Panc1 (cell line): Measurements from ENCODE around the gene LGR5.

Experiments used
- POLR2AphosphoS5 ChIP-seq: IDR thresholded peaks from 2 replicates; pipeline ENCODE4 v1.6.1; 2012; ENCODE audit warnings: mild to moderate bottlenecking, low read depth, low read length, moderate library complexity
- REST ChIP-seq, 2 experiments: IDR thresholded peaks; 2 replicates each; pipeline ENCODE4 v1.6.1; 2011 to 2012; ENCODE audit warnings: low read depth in 2 of 2, control low read depth in 1 of 2, low read length in 1 of 2, mild to moderate bottlenecking in 1 of 2, moderate library complexity in 1 of 2; ENCODE audit not compliant: insufficient read depth in 1 of 2
- SIN3A ChIP-seq: IDR thresholded peaks from 2 replicates; pipeline ENCODE4 v1.6.1; 2012; ENCODE audit warnings: low read depth, mild to moderate bottlenecking, low read length, moderate library complexity, borderline replicate concordance; ENCODE audit not compliant: insufficient read depth
- TCF7L2 ChIP-seq: IDR thresholded peaks from 2 replicates; pipeline ENCODE4 v1.6.1; 2011; ENCODE audit warnings: mild to moderate bottlenecking, low read depth, low read length, inconsistent platforms
- TF ChIP-seq, protein P1 (sequence below): fragments of 450-650 bp; IDR thresholded peaks from 2 replicates; pipeline ENCODE4 v1.5.1; 2017; ENCODE audit warnings: mild to moderate bottlenecking

GRCh38 chr12:71426300-71427047, 13.1 kb upstream of the LGR5 start:
- TF ChIP-seq POLR2AphosphoS5 (no peak), REST (IDR thresholded peaks at IDR 0.05; ENCODE audit: insufficient read depth in 1 of 2, low read depth in 2 of 2, low read length in 1 of 2) (no peak), SIN3A (no peak), TCF7L2 (no peak)
- TF ChIP-seq, protein P1, sequence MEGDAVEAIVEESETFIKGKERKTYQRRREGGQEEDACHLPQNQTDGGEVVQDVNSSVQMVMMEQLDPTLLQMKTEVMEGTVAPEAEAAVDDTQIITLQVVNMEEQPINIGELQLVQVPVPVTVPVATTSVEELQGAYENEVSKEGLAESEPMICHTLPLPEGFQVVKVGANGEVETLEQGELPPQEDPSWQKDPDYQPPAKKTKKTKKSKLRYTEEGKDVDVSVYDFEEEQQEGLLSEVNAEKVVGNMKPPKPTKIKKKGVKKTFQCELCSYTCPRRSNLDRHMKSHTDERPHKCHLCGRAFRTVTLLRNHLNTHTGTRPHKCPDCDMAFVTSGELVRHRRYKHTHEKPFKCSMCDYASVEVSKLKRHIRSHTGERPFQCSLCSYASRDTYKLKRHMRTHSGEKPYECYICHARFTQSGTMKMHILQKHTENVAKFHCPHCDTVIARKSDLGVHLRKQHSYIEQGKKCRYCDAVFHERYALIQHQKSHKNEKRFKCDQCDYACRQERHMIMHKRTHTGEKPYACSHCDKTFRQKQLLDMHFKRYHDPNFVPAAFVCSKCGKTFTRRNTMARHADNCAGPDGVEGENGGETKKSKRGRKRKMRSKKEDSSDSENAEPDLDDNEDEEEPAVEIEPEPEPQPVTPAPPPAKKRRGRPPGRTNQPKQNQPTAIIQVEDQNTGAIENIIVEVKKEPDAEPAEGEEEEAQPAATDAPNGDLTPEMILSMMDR, result no peak
